Measurements from ENCODE around the gene TNIP1.
A peak's percentile ranks its signal among the peaks of the same experiment; 100 is the strongest.

TNIP1 gene

DNA sequence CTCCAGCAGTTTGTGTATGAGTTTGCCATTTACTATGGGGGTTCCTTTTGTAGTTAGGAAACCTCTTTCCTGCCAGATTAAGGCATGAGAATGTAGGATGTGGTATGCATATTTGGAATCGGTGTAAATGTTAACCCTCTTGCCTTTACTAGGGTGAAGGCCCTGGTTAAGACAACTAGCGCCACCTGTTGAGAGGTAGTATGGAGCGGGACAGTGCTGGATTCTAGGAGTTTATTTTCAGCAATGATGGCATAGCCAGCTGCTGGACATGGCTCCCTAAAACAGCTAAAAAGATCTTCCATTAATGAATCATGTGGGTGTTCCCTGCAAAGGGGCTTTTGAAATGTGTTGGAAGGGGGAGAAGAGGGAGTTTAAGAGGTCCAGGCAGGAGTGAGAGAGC, 91.1 kb downstream of the TNIP1 start:
- DNase-seq: peak; percentile 36

DNA sequence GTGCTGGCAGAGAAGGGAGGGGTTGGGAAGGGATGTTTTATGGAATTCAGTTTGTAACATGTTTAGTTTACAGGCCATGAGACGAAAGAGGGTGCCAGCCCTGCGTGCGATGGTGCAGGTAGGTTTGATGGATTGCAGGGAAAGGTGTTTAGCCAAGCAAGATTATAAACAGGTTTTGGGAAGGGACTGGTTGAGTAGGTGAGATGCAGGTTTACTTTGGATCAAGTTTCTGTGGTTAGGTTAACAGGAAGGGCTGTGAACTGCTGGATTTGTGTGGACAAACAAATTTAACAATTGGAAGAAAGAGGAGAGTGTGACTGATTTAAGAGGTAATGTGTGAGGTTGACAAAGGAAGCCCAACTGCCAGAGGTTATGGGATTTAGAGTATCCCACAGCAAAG, 93.1 kb downstream of the TNIP1 start:
- DNase-seq: no peak
